Stimulated activated CD4-positive, alpha-beta T cell treated with anti-CD3 and anti-CD28 coated beads, Interleukin-4, amount 100 ng/mL, for 1 hour (primary cell): ENCODE results near the gene TBC1D2B.
A peak's percentile ranks its signal among the peaks of the same experiment; 100 is the strongest.
"Not testable (repeated sequence)": the region's sequence is repeated elsewhere in the genome, so short reads cannot be mapped to it uniquely, and the experiment has no call there.

ENCODE experiments used
- DNase-seq: peaks from one replicate; pipeline ENCODE4 v3.0.0-alpha.2; 2020

TBC1D2B gene

GRCh38 chr15:77971875-77972274, 105.6 kb downstream of the TBC1D2B start:
- not testable (repeated sequence) for DNase-seq

GRCh38 chr15:77970813-77971360, 106.6 kb downstream of the TBC1D2B start:
- DNase-seq = not testable (repeated sequence)

- no peak for DNase-seq
These were observed 108.5 kb downstream of the TBC1D2B start for GRCh38 chr15:77969055-77969454.

- DNase-seq = no peak
These were observed 109.7 kb downstream of the TBC1D2B start for GRCh38 chr15:77967798-77968197.

GRCh38 chr15:77967235-77967615, 110.3 kb downstream of the TBC1D2B start:
- not testable (repeated sequence) for DNase-seq

- peak; percentile 48 for DNase-seq
These were observed 110.8 kb downstream of the TBC1D2B start for GRCh38 chr15:77966540-77967234.

- DNase-seq = no peak
These were observed 113.3 kb downstream of the TBC1D2B start for GRCh38 chr15:77964193-77964592.

GRCh38 chr15:77959432-77959879, 118.1 kb downstream of the TBC1D2B start:
- peak; percentile 73 for DNase-seq

- DNase-seq = not testable (repeated sequence)
These were observed 118.6 kb downstream of the TBC1D2B start for GRCh38 chr15:77958716-77959431.

GRCh38 chr15:77958021-77958420, 119.5 kb downstream of the TBC1D2B start:
- not testable (repeated sequence) for DNase-seq

GRCh38 chr15:77953926-77954325, 123.6 kb downstream of the TBC1D2B start:
- DNase-seq = peak; percentile 15

GRCh38 chr15:77952928-77953446, 124.5 kb downstream of the TBC1D2B start:
- not testable (repeated sequence) for DNase-seq

GRCh38 chr15:77951105-77951786, 126.3 kb downstream of the TBC1D2B start:
- not testable (repeated sequence) for DNase-seq

- not testable (repeated sequence) for DNase-seq
These were observed 127.0 kb downstream of the TBC1D2B start for GRCh38 chr15:77950470-77950869.

GRCh38 chr15:77945566-77945965, 131.9 kb downstream of the TBC1D2B start:
- DNase-seq = no peak
